GM10266 (cell line): Measurements from ENCODE around the gene CHST2.

Experiments used
- DNase-seq: peaks from one replicate; pipeline ENCODE4 v3.0.0; 2012; ENCODE audit errors: extremely low spot score
- TF ChIP-seq, protein P1 (sequence below): IDR thresholded peaks from 2 replicates; pipeline ENCODE4 v1.5.1; 2012; ENCODE audit warnings: mild to moderate bottlenecking, low read depth; ENCODE audit not compliant: control insufficient read depth, insufficient read depth; ENCODE audit errors: missing control alignments

Gene CHST2

DNA sequence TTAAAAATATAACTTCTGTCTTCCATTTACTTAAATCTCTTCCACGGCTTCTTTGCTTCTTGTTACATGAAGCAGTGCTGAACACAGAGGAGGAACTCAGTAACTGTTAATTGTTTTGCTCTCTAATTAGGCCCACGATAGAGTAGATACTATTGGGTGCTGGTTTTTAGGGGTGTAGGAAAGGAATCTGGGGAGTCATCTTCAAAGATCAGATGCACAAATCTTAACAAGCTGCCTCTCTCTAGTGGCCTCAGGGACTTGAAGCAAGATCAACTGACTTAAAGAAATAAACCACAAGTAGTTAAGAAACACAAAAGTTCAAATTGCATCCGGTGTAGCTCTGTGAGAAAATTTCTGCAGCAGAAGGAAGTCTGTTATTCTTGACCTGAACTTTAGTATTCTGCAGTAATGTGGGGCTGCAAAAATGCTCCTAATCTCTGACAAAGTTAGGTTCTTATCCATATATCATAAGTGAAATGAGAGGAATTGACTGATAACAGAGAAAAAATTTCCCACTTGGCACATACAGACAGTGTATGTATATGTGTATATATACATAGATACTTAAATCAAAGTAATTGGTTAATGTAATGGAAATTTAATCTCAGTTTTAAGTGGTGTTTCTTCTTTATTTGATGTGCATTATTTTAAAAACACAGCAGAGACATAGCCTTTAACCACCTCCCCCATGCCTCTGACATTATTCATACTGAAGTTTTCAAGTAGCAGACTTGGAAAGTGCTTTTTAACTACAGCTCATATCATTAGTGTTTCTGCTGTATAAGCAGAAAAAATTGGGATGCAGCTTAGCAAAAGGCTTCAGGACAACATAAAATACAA lies 51.8 kb downstream of the CHST2 start:
- DNase-seq, result peak; percentile 57
- TF ChIP-seq, protein P1, sequence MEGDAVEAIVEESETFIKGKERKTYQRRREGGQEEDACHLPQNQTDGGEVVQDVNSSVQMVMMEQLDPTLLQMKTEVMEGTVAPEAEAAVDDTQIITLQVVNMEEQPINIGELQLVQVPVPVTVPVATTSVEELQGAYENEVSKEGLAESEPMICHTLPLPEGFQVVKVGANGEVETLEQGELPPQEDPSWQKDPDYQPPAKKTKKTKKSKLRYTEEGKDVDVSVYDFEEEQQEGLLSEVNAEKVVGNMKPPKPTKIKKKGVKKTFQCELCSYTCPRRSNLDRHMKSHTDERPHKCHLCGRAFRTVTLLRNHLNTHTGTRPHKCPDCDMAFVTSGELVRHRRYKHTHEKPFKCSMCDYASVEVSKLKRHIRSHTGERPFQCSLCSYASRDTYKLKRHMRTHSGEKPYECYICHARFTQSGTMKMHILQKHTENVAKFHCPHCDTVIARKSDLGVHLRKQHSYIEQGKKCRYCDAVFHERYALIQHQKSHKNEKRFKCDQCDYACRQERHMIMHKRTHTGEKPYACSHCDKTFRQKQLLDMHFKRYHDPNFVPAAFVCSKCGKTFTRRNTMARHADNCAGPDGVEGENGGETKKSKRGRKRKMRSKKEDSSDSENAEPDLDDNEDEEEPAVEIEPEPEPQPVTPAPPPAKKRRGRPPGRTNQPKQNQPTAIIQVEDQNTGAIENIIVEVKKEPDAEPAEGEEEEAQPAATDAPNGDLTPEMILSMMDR, result no peak

- DNase-seq, result no peak
- TF ChIP-seq, protein P1, result no peak
Measured at GRCh38 chr3:143172062-143172794, 52.7 kb downstream of the CHST2 start.

- DNase-seq, result no peak
- TF ChIP-seq, protein P1, result no peak
Measured at GRCh38 chr3:143172795-143173145, 53.2 kb downstream of the CHST2 start.

- DNase-seq, result no peak
Measured at GRCh38 chr3:143173242-143173641, 53.7 kb downstream of the CHST2 start.

More at GRCh38 chr3:143173242-143173641, 53.7 kb downstream of the CHST2 start:
- TF ChIP-seq, protein P1, result no peak
